ENCODE data around the gene PDGFB.
"Not testable (repeated sequence)": the region's sequence is repeated elsewhere in the genome, so short reads cannot be mapped to it uniquely, and the experiment has no call there.

PDGFB gene

GRCh38 chr22:39218432-39218831, 26.4 kb downstream of the PDGFB start:
- in situ Hi-C loops (cut with MboI; ENCODE audit: low pct_unique_long_range_greater_than_20kb, low sequenced_read_pairs); DNase-seq: not testable (repeated sequence)

DNA sequence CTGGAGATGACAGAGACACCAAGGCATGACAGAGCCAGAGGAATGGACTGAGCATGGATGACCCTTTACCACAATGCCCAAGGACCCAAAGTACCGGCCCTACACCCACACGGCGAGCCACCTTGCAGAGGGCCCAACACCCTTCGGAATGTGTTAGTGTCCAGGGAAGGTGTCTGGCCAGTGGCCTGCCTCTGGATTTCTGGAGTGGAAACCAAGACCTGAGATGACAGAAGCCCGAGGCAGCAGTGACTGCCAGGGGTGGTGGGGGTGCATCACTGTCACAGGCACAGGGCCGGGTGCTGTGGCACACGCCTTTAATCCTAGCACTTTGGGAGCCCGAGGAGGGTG, 28.7 kb downstream of the PDGFB start:
- DNase-seq, result no peak
- in situ Hi-C loops (cut with MboI; ENCODE audit: low pct_unique_long_range_greater_than_20kb, low sequenced_read_pairs), result no loop called here

DNA sequence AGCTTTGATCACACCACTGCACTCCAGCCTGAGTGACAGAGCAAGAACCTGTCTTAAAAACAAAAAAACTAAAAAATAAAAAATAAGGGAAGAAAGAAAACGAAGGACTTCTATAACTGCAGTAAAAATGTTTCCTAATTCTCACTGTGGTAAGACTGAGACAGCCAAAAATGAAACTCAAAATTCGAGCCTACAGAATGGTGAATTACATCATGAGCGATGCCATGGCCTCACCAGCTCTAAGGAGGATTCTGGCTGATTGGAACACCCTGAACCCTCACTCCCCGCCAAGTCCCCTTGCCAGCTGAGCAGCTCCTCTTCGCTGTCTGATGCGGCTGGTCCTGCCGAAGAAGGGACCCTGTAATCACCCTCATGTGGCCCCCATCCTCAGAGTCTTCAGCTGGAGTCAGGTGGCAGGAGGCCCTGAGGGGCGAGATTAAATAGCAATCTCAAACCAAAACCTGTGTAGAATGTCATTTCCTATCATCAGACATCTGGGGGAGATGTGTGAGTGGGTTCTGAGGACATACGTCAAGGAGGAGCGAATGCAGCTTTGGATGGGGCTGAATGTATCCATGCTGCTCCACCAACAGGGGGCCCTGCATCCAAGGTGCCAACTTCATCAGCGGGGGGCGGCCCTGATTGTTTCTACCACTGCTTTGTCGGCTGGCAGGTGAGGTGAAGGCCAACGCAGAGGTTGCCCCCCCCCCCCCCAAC, 29.2 kb downstream of the PDGFB start:
- in situ Hi-C loops (cut with MboI; ENCODE audit: low pct_unique_long_range_greater_than_20kb, low sequenced_read_pairs), result no loop called here
- DNase-seq, result peak; percentile 36

DNA sequence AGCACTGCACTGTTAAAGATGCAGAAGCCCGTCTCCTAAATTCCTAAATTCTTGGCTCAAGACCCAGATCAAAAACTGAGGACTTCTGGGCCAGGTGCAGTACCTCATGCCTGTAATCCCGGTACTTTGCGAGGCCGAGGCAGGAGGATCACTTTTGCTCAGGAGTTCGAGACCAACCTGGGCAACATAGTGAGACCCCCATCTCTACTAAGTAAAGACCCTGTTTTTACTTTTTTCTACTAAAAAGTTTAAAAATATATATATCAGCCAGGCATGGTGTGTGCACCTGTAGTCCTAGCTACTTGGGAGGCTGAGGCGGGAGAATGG, 29.7 kb downstream of the PDGFB start:
- in situ Hi-C loops (cut with MboI; ENCODE audit: low pct_unique_long_range_greater_than_20kb, low sequenced_read_pairs), result no loop called here
- no peak for DNase-seq

DNA sequence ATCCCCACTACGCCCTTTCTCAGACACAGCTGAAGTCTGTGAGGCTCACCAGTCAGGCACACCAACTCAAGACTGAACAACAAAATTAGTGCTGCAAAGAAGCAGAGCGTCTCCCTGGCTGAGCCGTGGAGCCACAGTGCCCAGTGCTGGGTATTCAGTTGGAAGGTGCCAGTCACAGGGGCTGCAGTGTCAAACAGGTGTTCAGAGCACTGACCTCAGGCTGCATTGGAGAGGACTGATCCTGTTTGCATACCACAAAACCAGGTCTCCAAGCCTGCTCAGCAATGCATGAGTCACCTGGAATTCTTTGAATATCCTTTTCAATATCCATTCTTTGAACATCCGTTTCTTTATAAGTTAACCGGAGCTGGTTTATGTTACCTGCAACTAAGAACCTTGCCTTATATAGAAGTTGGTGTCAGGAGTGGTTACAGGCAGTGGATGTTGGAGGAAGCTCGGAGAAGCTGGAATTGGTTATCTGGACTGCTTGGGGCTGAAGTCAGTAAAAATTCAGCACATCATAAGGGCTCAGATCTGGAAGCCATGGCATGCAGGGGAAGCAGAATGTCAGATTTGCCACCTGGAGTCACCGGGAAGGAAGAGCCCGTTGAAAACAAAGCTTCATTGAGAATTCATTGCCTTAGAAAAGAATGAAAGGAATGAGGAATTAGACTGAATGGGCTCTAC, 30.3 kb downstream of the PDGFB start:
- DNase-seq, result no peak

GRCh38 chr22:39214006-39214382, 30.8 kb downstream of the PDGFB start:
- in situ Hi-C loops (cut with MboI; ENCODE audit: low pct_unique_long_range_greater_than_20kb, low sequenced_read_pairs), result no loop called here
- no peak for DNase-seq

More for the DNA sequence above, 30.3 kb downstream of the PDGFB start:
- in situ Hi-C loops (cut with MboI; ENCODE audit: low pct_unique_long_range_greater_than_20kb, low sequenced_read_pairs), result no loop called here

DNA sequence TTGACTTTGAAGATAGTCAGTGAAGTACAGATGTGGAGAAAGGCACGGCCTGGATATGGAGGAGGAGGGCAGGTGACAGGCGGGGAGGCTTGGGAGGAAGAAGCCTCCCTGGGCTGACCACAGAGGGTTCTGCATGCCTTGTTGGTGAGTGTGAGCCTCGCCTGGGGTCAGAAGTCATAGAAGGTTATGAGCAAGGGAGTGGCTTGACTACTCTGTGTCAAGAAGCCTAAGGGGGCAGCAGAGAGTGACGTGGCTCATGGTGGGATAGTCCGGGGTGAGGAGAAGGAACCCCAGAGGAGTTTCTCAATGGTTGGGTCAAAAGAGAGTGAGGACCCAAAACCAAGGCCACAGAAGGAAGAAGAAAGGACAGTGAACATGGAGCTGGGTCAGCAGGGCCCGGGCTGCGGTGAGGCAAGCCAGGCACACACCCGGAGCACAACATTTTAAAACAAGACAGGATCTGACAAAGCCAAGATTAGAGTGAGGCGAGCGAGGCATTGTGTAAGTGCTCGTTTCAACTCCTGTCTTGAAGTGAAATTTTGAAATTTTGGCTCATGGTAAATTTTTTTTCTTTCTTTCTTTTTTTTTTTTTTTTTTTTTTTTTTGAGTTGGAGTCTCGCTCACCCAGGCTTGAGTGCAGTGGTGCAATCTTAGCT, 31.9 kb downstream of the PDGFB start:
- no peak for DNase-seq
- in situ Hi-C loops (cut with MboI; ENCODE audit: low pct_unique_long_range_greater_than_20kb, low sequenced_read_pairs), result no loop called here

- in situ Hi-C loops (cut with MboI; ENCODE audit: low pct_unique_long_range_greater_than_20kb, low sequenced_read_pairs), result no loop called here
- DNase-seq, result no peak
Measured at GRCh38 chr22:39209756-39210155, 35.0 kb downstream of the PDGFB start.

DNA sequence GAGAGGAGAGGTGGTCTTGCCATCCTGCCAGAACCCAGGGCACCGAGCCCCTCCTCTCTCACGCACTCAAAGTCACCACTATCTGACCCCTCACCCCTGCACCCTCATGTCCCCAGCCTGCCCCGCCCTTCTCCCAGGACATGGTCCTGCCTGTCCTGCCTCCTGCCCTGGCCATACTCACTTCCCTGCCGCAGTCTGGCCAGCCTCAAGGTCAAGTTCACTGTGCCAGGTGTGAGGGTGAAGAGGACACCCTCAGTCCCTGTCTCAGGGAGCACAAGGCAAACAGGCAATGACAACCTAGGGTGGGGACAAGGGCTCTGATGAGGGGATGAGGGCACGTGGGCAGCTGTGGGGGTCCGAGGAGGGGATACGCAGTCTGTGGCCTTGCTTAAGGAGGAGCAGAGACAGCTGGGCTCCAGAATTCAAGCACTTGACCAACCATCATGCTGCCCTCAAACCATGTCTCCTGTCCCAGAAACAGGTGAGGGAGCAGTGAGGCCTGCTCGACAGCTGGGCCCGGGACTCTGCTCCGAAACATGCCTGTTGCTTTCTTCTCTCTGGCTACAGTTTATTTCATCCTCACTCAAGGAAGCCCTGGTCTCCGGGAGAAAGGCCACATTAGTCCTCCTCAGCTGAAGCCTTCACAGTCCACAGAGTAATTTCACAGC, 36.6 kb downstream of the PDGFB start:
- in situ Hi-C loops (cut with MboI; ENCODE audit: low pct_unique_long_range_greater_than_20kb, low sequenced_read_pairs), result no loop called here
- DNase-seq, result no peak

GRCh38 chr22:39207141-39208012, 37.4 kb downstream of the PDGFB start:
- no peak for DNase-seq
- in situ Hi-C loops (cut with MboI; ENCODE audit: low pct_unique_long_range_greater_than_20kb, low sequenced_read_pairs), result no loop called here

DNA sequence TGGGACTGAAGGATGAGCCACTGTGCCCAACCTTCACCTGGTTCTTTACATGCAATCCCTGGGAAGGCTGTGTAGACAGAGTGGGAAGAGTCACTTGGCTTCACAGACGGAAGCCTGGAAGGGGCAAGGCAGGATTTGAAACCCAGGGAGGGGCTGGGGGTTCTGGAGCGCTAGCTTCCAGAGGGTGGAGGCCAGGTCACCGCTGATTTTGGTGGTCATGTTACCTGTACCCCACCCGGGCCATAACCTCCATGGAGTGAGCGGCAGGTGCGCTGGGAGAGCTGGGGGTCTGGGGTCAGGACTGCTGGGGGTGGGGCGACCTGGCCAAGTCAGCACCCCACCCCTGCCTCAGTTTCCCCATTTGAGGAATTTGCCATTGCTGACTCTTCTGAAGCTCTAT, 38.3 kb downstream of the PDGFB start:
- in situ Hi-C loops (cut with MboI; ENCODE audit: low pct_unique_long_range_greater_than_20kb, low sequenced_read_pairs), result no loop called here
- no peak for DNase-seq

DNA sequence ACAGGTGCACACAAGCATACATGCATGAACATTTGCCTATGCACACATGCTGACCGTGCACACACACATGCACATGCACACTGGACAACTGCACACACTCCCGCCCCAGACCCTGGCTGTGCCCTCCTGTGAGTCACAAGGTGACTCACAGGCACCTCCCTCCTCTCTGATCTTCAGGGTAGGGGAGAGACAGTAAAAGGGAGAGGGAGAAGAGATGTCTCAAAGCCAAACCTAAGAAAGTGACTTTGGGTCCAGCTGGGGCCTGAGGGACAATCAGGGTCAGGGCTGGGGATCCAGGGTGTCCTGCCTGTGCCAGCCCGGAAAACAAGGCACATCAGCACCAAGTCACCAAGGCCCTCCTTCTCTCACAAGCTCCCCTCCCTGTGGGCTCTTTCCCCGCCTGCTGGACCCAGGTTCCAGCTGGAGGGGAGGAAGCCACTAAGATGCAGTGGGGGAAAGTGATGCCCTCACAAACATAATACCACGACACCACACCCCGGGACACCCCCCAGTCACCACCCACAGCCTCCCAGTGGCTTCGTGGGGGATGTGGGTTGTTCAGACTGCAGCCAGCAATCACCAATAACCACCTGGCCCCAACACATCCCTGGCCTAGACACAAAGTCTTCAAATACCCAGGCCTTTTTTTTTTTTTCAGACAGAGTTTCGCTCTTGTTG, 39.3 kb downstream of the PDGFB start:
- in situ Hi-C loops (cut with MboI; ENCODE audit: low pct_unique_long_range_greater_than_20kb, low sequenced_read_pairs), result no loop called here
- DNase-seq, result no peak

DNA sequence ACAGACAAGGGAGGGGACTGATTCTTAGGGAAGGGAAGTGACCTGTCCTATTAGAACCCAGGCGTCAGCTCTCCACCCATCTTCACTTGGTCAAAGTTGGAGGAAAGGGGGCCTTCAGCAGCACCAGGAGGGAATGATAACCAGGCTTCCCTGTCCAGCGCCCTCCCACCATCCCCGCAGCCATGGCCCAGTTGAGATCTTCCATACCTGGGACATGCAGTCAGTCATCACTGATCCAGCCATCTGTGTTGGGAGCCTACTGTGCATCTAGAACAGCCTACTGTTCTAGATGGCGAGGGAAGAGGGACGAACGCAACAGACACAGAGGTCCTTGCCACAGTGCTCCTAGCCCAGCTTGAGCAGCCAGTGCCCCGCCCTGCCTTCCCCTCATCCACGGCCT, 40.6 kb downstream of the PDGFB start:
- no peak for DNase-seq
- in situ Hi-C loops (cut with MboI; ENCODE audit: low pct_unique_long_range_greater_than_20kb, low sequenced_read_pairs), result no loop called here

- in situ Hi-C loops (cut with MboI; ENCODE audit: low pct_unique_long_range_greater_than_20kb, low sequenced_read_pairs), result no loop called here
- DNase-seq, result no peak
Measured at GRCh38 chr22:39197578-39197977, 47.2 kb downstream of the PDGFB start.

DNA sequence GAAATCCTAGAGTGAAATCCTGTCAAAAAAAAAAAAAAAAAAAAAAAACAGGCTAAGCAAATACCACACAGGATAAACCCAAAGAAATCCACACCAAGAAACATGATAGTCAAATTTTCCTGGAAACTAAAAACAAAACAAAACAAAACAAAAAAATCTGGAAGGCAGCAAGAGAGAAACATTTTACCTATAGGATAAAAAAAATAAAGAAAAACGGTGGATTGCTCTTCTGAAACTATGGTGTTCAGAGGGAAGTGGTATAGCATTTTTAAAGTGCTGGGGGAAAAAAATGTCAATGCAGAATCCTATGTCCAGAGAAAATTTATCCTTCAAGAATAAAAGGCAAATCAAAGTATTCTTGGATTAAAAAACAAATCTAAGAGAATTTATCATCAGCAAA, 50.7 kb downstream of the PDGFB start:
- in situ Hi-C loops (cut with MboI; ENCODE audit: low pct_unique_long_range_greater_than_20kb, low sequenced_read_pairs), result no loop called here
- no peak for DNase-seq

- in situ Hi-C loops (cut with MboI; ENCODE audit: low pct_unique_long_range_greater_than_20kb, low sequenced_read_pairs), result no loop called here
- no peak for DNase-seq
Measured at GRCh38 chr22:39188809-39189208, 56.0 kb downstream of the PDGFB start.

DNA sequence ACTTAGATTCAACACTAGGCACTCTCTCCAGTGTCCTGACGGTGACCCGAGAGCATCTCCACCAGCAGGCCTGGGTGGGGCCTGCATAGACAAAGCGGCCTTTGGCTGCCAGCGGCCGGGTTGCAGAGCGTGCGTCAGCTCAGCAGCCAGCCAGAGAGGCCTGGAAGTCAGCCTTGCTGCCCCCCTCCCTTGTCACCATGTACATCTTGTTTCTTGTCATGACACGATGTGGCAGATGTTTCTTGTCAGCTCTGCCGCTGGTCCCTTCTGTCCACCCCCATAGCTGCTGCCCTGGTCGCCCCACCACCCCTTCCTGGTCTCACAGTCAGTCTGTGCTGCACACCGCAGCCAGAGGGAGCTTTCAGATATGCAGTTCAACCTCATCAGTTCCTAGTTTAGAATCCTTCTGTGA, 59.2 kb downstream of the PDGFB start:
- in situ Hi-C loops (cut with MboI; ENCODE audit: low pct_unique_long_range_greater_than_20kb, low sequenced_read_pairs), result no loop called here
- no peak for DNase-seq

GRCh38 chr22:39184586-39185577, 59.9 kb downstream of the PDGFB start:
- in situ Hi-C loops (cut with MboI; ENCODE audit: low pct_unique_long_range_greater_than_20kb, low sequenced_read_pairs), result no loop called here
- DNase-seq, result no peak

Measured in KBM-7 (cell line).